GM15510 (cell line): ENCODE results near the gene KCNIP4.

ENCODE experiments used
- POLR2A ChIP-seq: IDR thresholded peaks from 3 replicates; pipeline ENCODE4 v1.6.1; 2011; ENCODE audit warnings: borderline replicate concordance; ENCODE audit not compliant: insufficient read length; ENCODE audit errors: extremely low read depth

Gene KCNIP4

DNA sequence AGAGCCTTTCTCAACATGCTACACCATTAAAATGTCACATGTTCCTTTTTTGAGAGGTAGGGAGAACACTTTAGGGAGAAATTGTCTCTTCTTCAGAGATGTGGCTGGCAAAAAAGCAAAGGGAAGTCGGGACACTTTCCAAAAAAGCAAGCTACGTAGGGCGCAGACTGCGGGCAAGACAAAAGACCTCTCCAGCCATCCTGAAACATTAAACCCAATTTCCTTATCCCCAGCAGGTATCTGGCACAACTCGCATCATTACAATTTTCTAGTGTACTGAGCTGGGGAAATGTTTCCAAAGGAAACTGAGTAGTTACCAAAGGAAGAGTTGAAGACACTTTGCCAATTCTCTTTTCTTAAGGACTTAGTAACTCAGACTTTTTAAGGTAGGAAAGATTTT is 1132.3 kb downstream of the KCNIP4 start:
- TF ChIP-seq POLR2A: no peak

DNA sequence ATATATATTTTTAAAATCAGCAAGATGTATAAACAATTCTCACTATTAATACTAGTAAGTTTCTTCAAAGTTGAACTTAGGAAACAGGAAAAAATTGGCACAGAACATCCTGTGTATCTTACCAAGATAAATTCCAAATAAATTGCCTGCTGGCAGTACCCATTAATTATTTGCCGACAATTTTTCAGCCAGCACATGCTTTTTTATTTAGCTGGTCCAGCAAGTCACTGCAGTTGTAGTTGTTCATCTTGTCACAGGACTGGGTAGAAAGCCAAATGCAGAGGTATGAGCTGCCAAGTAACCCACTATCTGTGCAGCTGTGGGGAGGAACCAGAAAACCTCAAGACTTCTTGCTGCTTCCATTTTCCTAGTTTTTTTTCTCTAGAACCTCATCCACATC is 1134.9 kb downstream of the KCNIP4 start:
- no peak for TF ChIP-seq POLR2A

DNA sequence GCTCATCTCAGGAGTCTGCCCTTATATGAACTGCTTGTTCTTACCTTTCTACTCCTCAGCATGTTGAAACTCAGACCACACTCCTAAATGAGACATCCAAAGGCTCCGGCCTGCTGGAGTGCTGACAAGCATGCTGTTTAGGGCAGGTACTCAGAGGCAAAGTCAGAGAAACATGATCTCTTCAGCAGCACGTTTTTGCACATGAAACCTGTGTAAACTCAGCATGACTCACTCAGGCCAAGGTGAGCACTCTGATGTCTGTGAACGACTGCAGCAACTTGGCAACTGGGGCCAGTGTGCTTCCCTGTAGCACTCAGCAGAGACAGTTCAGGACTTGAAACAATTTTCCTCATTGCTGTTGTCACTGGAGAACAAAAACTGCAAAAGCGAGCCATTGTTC is 1138.8 kb downstream of the KCNIP4 start:
- no peak for TF ChIP-seq POLR2A

DNA sequence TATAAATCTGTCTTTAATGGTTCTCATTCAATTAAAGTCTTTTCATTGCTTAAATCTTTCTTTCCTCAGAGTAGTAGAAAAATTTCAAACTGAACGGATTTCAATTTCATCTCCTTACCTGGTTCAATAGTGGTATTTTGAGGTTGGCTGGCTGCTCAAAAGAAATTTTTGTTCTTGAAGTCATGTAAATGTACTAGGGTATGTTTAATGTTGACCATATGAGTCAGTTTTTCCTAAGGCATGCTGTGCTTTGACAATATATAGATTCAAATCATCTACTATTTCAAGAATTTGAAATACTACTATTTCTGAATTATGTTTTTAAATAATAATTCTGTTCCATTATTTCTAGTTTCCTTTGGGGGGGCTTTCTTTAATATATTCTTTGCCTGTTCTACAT is 1142.9 kb downstream of the KCNIP4 start:
- no peak for TF ChIP-seq POLR2A

- no peak for TF ChIP-seq POLR2A
Measured at GRCh38 chr4:20787940-20788665, 1160.5 kb downstream of the KCNIP4 start.

DNA sequence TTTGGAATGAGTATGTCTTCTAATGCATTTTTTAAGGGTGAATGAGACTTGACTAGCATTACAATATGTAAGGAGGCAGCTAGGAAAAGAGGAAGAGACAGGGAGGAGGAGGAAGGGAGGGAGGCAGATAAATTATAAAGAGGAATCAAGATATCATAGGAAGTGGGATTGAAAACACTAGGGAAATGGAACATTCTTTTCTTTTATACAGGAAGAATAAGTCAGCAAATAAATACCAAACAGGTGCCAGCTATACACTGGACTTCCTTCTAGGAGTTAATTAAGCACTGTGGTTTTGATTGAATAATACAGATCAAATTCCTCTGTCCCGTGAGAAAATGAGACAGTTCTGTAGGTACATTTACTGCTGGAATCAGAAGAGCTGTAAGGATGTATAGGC is 1169.7 kb downstream of the KCNIP4 start:
- TF ChIP-seq POLR2A: no peak

GRCh38 chr4:20773144-20773997 is 1175.2 kb downstream of the KCNIP4 start:
- TF ChIP-seq POLR2A: no peak

DNA sequence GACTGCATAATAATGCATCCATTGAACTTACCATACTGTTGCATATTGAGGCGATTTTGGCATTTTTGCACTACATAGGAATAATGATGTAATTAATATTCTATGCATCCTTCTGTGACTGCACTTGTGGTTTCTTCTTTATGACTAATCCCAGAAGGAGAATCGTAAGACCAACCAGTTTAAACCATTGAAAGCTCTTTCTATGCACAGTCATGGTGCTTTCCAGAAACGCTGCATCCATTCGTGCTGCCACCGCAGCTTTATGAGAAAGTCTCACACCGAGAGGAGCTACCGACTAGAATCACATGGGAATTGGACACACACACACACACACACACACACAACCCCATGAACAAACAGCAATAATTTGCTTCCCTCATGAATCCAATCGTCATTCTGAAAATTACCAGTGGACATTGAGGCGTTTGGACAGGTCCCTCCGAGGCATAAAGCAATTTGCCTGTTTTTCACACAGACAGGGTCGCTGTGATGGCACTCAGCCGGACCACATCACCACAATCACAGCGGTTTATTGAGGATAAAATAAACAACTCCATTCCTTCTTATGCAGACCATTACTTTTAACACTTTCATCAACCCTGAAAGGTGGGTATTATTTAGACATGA is 1184.1 kb downstream of the KCNIP4 start:
- TF ChIP-seq POLR2A: no peak

GRCh38 chr4:20761826-20762225 is 1186.7 kb downstream of the KCNIP4 start:
- no peak for TF ChIP-seq POLR2A

GRCh38 chr4:20761382-20761781 is 1187.2 kb downstream of the KCNIP4 start:
- TF ChIP-seq POLR2A: no peak

- TF ChIP-seq POLR2A: no peak
Measured at GRCh38 chr4:20760053-20760452, 1188.5 kb downstream of the KCNIP4 start.

DNA sequence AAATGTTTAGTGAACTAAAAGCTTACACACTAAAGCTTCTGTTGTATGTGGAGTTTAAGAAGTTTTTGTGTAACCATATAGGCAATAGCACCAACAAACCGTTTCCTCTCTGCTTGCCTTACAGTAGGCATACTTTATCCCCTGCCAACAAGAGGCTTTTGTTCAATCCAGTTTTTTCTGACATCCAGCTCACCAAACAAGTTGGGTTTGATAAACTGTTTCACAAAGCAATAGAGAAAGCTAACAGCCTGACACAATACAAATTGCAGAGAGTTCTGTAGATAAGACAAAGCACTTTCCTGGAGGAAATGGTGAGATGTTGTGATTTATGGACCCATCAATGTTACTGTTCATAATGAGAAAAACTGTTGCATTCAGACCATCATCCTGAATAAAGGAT is 1194.5 kb downstream of the KCNIP4 start:
- no peak for TF ChIP-seq POLR2A

DNA sequence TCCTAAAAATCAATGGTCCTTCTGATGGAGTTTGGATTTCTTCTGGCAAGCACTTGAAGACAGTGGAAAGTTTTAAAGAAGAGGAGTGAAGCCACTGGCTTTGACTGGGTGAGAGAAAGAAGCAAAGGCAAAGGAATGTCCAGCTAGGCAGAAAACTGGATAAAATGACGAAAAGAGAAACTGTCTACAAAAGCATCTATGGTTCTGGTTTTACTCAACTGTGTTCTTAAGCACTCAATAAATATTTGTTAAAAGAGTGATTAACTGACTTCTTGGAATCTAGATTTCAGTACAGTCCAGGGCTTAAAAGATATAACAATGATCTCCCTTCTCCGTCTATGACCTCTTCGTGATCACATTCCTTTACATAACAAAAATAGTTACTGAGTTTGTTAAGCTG is 1195.9 kb downstream of the KCNIP4 start:
- no peak for TF ChIP-seq POLR2A

- TF ChIP-seq POLR2A: no peak
Measured at GRCh38 chr4:20735931-20736330, 1212.6 kb downstream of the KCNIP4 start.

- no peak for TF ChIP-seq POLR2A
Measured at GRCh38 chr4:20724915-20725314, 1223.7 kb downstream of the KCNIP4 start.
